NOMO-1 treated with dmso at 0.1 percent for 144 hours (cell line): ENCODE measurements around the gene FLT1.

Experiments used
- DNase-seq: peaks from one replicate; lab custom pipeline; 2025; ENCODE audit not compliant: unreplicated experiment; lab: John Stamatoyannopoulos, UW

The FLT1 gene

DNA sequence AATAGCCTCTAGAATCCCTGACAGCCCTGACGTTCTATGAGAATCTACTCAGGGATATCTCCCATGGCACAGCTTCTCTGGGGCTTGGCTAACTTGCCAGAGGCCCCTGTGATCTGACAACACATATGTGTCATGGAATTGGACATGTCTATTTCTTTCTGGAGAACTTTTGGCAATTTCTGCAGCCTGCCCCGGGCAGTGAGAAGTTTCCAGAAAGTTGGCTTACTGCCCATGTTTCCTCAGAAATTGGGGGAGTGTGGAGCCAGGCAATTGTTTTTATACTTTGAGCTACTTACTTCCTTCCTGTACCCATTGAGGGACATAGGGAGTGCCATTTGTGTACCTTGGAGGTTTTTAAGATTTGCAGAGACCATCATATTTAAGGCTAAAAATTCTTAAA lies 98.9 kb downstream of the FLT1 start:
- no peak for DNase-seq

DNA sequence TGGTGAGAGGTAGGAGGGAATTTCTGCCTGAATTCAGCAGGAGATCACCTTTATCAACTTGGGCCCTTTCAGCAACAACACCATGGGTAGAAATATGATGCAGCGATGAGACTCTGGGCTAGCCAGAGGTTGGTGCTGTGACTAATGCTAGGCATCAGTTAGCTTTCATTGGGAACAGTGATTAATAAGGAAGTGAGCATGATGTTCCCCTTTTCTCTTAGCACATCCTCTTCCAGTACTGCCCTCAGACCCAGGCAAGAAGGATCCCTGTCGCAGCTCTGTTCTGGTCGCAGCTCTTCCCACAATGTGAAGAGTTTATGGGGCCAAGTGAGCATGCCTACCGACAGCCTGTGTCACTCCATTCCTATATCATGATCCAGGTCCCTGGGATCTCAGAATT lies 100.5 kb downstream of the FLT1 start:
- DNase-seq = peak; percentile 77

DNA sequence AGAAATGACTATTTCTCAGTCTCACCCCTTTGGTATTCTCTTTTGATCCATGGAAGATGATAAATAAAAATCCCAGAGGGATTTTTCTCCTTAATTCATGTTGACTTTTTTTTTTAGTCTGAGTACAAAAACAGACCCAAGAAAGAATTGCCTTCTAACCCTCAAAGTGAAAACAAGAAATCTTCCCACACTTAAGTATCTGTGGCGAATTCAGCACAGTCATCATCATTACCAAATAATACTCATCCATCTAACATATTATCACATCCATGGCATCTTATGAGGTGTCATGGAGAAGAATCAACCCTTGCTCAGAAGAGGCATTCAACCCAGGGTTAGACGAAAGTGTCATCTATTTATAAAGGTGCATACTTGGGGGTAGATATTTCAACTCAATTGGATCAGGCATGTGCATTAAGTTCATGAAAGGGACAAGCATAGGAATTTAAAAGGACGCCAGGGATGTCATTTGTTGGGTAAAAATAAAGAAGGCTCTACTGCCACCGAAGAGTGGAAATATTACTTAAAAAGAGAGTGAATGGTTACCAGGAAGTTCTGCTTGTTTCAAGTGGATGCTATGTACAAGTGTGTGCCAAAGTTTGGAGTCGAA lies 101.9 kb downstream of the FLT1 start:
- DNase-seq = no peak

DNA sequence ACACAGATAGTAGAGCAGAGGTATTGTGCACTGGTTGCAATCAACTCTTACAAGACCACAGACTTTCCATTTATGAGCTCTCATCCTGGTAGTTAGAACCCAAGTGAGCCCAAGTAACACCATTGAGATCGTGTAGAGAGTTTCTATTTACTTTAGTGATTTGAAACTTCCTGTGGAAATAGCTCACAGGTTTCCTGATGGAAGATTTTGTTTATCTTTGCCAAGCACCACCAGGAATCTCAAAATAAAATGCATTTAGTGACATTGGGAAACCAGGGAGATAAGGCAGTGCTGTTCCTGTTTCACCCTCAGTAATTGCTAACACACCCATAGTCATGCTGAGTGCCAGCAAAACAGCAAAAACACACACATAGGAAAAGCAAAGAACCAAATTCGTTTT lies 102.5 kb downstream of the FLT1 start:
- no peak for DNase-seq

DNA sequence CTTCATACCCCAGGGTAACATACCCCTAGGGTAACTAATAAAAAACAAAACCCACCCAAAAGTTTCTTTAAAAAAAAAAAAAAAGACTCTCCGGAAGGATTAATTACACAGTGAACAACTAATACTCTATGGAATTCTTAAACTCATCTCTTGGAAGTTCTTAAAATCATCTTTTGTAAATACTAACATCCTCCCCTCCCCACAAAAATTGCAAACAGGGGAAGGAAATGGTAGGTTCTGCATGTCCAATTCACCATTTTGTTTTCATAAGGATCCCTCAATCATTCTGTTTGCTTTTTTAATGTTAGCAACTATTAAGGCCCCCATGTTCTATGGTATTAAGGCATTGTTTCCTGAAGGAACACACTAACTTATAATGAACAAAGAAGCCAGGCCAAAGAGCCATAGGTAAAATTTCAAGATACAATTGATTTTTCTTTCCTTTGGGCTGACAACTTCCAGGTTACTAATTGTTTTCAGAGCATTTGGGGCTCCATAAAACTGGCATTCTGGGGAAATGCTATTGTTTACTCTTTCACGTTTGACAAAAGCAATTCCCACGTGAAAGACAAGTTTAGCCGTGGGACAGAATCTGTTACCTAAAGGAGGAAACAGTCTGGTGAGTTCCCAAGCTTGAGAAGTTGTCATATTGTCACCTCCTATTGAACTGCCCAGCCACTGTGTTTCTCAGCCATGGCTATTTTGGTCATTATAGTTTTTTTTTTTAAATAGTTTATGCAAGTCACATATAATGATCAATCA lies 107.0 kb downstream of the FLT1 start:
- DNase-seq = no peak

DNA sequence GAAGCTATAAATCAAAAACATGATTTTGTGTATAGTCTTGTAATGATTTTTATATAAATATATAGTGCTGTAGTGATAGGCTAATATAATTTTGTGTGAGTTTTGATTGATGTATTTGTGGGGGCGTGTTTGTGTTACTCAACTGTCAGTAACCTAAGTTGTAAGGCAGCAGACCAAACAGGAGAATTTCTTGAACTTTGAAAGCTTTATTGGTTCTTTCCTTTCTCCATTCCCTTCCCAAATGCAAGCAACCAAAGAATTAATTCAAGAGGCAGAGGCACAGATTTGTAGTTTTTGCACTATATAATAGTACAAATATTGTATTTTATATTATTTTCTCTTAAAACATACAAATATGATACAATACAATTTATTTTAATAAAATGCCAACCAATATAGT lies 109.6 kb downstream of the FLT1 start:
- DNase-seq = no peak

DNA sequence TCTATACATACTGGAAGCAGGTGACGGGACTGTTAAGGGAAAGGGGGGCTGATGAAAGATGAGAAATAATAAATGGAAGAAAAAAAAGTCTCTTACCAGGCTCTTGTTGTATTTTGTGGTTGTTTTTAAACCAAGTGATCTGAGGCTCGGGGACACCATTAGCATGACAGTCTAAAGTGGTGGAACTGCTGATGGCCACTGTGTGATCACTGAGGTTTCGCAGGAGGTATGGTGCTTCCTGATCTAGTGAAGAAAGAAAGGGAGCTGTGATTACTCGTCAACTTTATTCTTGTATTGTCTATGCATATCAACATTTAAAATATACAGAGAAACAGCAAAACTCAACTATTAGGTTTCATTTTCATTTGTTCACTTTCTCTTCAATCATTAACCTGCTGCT lies 110.1 kb downstream of the FLT1 start:
- no peak for DNase-seq

DNA sequence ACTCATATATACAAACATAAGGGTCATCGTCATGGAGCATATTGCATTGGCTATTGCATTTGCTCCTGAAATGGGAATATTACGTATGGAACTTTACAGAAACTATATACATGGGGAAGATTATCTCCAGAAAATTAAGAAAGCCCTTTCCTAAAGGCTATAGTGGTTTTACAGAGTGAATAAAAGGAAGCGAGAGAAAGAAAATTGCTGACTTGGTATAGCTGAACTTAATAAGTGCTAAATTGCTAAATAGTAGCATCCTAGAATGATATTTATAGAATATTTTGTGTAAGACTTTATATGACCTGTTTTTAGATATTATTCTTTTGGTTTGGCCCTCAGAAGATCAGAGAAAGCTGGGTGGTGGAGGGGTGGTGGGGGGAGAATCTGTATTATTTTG lies 114.6 kb downstream of the FLT1 start:
- DNase-seq = no peak

DNA sequence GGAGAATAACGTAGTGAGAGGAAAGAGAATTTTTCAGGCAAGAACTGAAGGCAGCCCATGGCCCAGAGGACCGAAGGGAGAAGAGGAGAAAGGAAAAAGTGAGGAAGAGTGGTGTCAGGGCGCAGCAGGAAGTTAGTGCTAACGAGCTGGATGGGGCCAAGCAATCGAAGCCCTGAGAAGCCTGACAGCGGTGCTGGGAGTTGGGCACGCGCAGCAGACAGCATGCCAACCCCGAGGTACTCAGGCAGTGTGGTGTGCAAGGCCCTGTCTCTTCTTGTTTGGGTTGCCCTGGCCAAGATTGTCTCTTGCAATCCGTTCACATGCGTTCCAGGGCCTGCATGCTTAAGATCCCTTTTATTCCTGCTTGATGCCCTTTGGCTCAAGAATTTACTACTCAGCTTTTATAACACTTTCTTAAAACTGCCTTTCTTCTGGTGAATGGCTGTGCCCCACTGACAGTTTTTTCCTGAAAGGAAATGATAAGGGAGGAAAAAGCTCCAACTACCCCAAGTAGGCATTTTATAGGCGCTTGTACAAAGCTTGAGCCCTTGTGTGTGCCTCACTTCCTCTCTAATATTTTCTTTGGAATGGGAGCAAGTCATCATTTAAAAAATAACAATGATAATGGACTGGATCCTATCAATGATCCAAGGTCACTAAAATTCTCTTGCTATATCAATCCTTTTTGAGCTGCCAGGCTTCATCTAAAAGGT lies 115.4 kb downstream of the FLT1 start:
- DNase-seq = no peak

DNA sequence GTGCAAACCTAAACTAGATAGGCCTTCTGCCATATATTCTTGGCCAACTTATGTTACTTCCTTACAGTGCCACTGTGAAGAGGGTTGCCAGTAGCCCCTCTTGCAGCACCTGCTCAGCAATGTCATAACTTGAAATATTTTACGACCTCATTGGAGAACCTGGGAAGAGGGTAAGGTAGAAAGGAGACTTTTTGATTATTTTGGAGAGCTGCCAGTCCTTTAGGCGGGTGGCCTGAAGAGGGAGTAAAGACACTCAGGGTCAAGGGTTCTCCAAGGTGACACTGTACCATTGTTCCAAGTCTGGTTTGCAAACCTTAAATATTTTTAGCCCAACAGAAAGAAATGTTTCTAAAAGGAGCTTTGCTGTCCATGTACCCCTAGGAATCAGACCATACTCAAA lies 118.3 kb downstream of the FLT1 start:
- no peak for DNase-seq

DNA sequence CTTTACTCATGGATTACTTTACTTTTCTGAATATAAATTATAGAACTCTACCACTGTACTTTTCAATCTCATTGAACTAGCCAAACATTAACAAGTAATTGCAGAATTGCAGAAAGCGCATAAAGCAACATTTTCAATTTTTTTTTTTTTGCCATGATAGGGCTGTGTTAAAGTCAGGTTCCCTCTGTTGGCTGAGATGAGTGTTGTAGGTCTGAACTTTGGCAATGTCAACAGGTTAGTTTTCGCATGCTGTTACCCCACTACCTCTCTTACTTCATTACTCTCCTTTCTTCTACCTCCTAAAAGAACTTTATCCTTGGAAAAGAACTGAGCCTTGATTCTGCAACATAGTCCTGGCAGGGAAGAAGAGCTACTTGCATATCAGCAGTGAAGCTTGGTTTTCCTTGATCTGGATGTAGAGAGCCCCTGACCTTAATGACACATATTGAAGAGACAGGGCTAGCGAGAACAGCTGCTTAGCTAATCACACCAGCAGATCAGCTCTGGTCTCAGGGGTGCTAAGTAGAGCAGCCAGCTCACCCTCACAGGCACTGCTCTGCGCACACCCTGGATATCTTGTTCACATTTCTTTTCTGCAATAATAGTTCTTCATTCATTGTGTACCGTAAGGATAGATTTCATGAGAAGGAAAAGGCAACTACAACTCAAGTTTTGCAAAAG lies 119.5 kb downstream of the FLT1 start:
- DNase-seq = no peak

DNA sequence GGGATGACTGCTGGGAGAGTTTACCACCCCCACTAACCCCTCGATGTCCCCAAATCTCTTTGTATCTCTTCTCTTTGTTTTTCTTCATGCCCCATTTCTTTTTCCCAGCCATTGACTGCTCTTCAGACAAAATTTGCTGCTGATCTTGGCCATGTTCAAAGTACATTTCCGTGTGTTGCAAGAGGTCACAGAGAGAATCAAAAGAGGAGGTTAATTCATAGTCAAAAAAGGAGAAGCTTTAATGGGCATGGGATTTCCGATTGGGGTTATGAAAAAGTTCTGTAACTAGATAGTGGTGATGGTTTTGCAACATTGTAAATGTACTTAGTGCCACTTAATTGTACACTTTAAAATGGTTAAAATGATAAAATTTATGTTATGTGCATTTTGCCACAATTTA lies 121.1 kb downstream of the FLT1 start:
- peak; percentile 95 for DNase-seq

DNA sequence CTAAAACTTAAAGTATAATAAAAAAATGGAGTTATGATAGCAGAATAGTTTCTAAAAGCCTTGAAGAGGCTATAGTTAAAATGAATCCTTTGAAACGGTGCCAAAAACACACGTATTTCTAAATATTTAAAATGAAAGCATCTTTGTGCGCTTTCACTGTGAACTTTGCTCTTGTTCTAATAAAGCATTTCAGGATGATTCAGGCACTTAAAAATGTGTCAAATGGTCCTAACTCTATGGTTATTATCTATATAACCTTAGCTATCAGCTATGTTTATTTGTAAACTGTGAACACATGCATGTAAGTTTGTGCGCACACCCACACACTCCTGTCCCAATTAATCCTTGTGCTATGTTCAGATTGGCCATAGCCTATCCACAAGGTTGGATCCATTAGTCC lies 124.5 kb downstream of the FLT1 start:
- DNase-seq = no peak

DNA sequence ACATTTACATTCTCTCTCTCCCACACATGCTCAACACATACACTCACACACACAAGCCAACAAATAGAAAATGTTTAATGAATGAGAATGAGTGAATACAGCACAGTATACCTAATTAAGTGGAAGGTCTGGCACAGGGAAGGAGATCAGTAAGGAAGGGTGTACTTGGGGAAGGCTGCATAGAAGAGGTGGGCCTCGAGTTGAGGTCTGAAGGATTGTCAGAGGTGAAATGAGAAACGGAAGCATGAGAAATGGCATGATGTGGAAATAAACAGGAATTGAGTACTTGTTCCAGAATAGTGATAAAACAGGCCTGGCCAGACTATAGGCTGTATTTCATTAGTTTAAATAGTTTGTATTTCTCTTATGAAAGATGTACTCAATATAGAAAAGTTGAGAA lies 136.2 kb downstream of the FLT1 start:
- DNase-seq = no peak

DNA sequence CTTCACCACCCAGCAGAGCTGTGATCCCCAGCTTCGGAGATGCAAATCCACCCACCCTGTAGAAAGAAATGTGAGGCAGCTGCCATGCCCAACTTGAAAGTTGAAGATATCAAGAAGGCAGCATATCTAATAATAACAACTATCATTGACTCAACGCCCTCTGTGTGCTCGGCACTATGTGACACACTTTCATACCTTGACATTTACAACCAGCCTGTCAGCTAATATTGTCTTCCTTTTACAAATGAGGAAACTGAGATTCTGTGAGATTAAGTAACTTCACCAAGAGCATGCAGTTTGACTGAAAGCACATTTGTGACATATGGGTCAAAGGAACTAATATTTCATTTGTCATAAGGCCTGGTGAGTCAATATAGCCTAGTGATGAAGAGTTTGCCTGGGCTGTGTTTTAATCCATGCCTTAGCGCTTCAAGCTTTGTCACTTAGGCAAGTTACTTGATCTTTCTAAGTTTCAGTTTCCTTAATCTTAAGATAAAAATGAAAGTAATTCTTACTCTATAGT lies 137.0 kb downstream of the FLT1 start:
- peak; percentile 41 for DNase-seq

DNA sequence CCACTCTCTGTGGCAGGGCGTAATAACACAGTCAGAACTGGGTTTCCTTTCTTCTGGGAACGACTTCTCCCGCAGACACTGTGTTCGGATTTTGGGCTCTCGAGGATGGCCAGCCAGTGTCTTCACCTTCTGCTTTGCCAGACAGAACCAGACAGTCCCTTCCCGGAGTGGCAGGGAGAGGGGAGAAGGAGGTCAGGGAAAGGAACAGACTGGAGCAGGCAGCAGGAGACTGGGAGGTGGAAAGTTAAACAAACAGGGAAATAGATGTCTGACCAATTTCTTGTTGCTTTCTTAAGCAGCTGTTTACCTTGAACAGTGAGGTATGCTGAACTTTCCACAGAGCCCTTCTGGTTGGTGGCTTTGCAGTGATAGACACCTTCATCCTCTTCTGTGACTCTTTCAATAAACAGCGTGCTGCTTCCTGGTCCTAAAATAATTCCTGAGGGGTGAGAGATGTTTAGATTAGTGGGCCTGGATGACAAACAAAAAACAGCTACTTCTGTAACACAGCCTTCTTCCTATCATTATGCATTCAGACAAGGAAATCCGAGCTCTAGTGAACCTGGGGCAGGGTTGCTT lies 137.6 kb downstream of the FLT1 start:
- no peak for DNase-seq

DNA sequence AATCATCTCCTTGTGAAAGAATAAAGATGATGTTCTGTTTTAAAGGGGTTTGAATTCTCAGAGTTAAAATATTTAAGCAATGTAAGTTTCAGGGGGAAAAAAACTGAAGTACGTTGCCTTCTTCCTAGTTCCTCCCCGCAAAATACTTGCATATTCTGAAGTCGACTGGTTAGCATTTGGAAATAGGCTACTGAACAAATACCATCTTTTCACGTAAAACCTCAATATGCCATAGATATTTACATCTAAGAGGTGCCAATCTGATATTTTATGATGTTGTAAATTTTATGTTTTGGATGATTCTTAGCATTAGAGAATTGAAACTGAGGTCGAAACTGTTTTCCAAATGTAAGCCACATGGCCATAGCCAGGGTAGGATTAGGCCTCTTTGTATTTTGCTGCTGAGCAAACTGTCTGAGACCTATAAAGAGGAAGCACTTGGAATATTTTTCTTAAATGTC lies 138.3 kb downstream of the FLT1 start:
- DNase-seq = peak; percentile 67

DNA sequence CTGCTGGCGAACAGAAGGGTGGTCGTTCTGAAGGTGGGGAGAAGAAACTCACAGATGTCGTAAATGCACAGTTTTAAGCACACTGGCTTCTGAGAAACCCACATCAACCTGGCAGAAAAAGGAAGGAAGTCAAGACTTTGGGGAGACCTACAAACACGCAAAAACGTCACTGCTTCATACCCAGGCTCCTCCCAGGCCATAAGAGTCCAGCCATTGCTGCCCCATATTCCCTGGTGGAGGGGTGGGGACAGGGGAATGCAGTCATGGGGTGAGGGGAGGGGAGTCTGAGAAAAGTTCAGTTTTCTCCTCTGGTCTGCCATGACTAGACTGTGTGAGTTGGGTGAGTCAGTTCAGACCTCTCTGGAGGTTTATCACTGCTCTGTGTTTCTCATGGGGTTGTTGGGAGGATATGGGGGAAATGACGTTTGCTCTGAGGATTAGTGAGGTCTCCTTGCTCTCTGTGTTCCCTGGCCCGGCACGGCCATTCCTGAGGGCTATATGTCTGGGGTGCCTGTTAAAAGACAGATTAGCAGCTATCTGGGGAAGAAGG lies 139.0 kb downstream of the FLT1 start:
- DNase-seq = no peak

DNA sequence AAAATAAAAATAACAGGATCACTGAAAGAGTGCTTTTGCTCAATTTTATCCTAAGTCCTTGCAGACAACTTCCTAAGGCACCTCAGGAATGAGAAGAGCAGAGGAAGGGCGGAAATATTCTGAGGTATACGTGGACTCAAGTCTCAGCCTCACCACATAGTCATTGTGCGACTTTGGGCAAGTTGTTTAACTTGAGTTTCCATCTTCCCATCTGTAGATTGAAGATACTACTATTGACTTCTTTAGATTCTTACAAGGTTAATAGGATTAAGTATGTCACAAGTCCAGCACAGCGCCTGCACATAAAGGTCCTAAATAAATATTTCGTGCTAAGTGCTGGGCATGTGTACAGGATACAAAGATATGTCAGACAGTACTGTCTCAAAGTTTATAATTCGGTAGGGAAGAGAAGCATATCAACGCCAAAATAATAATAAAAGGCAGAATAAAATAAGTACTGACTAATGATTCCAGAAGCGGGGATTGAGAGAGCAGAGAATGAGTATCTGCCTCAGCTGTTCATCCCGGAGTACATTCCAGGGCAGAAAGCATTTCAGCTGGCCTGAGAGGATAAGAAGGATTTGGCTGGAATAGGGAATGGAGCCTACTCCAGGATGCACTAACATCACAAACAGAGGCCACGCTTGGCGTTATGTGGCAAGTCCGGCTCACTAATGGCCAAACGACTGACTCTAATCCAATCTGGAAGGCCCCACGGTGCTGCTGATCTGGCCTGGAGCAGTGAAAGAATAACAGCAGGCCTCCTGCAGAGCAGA lies 139.7 kb downstream of the FLT1 start:
- no peak for DNase-seq

DNA sequence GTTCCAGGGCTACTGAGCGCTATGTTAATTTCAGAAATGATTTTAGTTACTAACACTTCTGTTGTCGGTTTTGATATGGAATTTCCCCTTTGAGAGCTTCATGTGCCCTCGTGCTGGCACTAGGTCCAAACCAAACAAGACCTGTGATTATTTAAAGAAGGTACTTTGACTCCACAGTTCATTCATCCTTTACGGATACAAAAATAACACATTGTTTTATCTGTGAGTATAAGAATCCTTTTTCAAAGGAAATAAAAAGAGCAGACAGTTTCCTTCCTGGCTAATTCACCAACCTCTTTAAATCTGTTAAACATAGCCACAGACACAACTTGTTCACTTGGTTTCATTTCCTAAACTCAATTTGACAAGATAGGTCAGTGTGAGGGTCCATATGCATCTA lies 141.2 kb downstream of the FLT1 start:
- DNase-seq = no peak
